ENCODE results near the gene ANKRD62.
"Not testable (repeated sequence)": the region's sequence is repeated elsewhere in the genome, so short reads cannot be mapped to it uniquely, and the experiment has no call there.

ANKRD62 gene

GRCh38 chr18:12092398-12093229 lies 1.0 kb upstream of the ANKRD62 start:
- no peak for DNase-seq

GRCh38 chr18:12098374-12098773 lies 4.7 kb downstream of the ANKRD62 start:
- DNase-seq: no peak

- no peak for DNase-seq
Observed at GRCh38 chr18:12099160-12099559, 5.5 kb downstream of the ANKRD62 start.

GRCh38 chr18:12101266-12101665 lies 7.6 kb downstream of the ANKRD62 start:
- DNase-seq: no peak

GRCh38 chr18:12102136-12102842 lies 8.6 kb downstream of the ANKRD62 start:
- DNase-seq: no peak

GRCh38 chr18:12106471-12106870 lies 12.8 kb downstream of the ANKRD62 start:
- no peak for DNase-seq

GRCh38 chr18:12109836-12110235 lies 16.2 kb downstream of the ANKRD62 start:
- no peak for DNase-seq

GRCh38 chr18:12113999-12114646 lies 20.5 kb downstream of the ANKRD62 start:
- no peak for DNase-seq

GRCh38 chr18:12119358-12119757 lies 25.7 kb downstream of the ANKRD62 start:
- no peak for DNase-seq

- DNase-seq: no peak
Observed at GRCh38 chr18:12121175-12122042, 27.8 kb downstream of the ANKRD62 start.

- DNase-seq: not testable (repeated sequence)
Observed at GRCh38 chr18:12122043-12122389, 28.4 kb downstream of the ANKRD62 start.

- DNase-seq: not testable (repeated sequence)
Observed at GRCh38 chr18:12127647-12128046, 34.0 kb downstream of the ANKRD62 start.

GRCh38 chr18:12138831-12139230 lies 45.2 kb downstream of the ANKRD62 start:
- DNase-seq: not testable (repeated sequence)

- DNase-seq: not testable (repeated sequence)
Observed at GRCh38 chr18:12140866-12141265, 47.2 kb downstream of the ANKRD62 start.

GRCh38 chr18:12141778-12142177 lies 48.1 kb downstream of the ANKRD62 start:
- not testable (repeated sequence) for DNase-seq

GRCh38 chr18:12149431-12149830 lies 55.8 kb downstream of the ANKRD62 start:
- not testable (repeated sequence) for DNase-seq

GRCh38 chr18:12154361-12154760 lies 60.7 kb downstream of the ANKRD62 start:
- no peak for DNase-seq

GRCh38 chr18:12155996-12156395 lies 62.4 kb downstream of the ANKRD62 start:
- DNase-seq: no peak

GRCh38 chr18:12159446-12159845 lies 65.8 kb downstream of the ANKRD62 start:
- no peak for DNase-seq

- DNase-seq: no peak
Observed at GRCh38 chr18:12162786-12163185, 69.1 kb downstream of the ANKRD62 start.

All from nucleus accumbens (tissue), 56 donors.